Heart right ventricle (tissue), 16 donors: ENCODE results near the gene NOL7. TPM values are rescaled to one million over a fixed set of nuclear protein-coding genes. Genes with fewer than 3 reads are reported as not detected.

Experiments used
- ATAC-seq, 8 donors: fragments of 200-7000 bp; cut with Tn5 transposase; one replicate each; pipeline ENCODE4 v1.9.1; 2020; ENCODE audit warnings: mild to moderate bottlenecking in 8 of 8, moderate library complexity in 8 of 8, moderate number of reproducible peaks in 1 of 8
- DNase-seq, 2 donors: peaks; one replicate each; pipeline ENCODE4 v3.0.0-alpha.2; 2020
- H3K27ac ChIP-seq, 10 donors: fragments of 200-600 bp; sonication (generic) in 2 of 10; one replicate each; pipeline versions ENCODE4 v1.5.0 to v1.8.0; 2020 to 2022; ENCODE audit warnings: mild to moderate bottlenecking in 3 of 10
- H3K27me3 ChIP-seq, 7 donors: fragments of 200-600 bp; one replicate each; pipeline ENCODE4 v1.8.0; 2021 to 2022; ENCODE audit warnings: mild to moderate bottlenecking in 2 of 7
- H3K36me3 ChIP-seq, 9 donors: fragments of 200-600 bp; sonication (generic) in 1 of 9; one replicate each; pipeline versions ENCODE4 v1.5.0 to v1.8.0; 2020 to 2022; ENCODE audit warnings: mild to moderate bottlenecking in 2 of 9
- H3K4me1 ChIP-seq, 9 donors: fragments of 200-600 bp; sonication (generic) in 1 of 9; one replicate each; pipeline versions ENCODE4 v1.5.0 to v1.8.0; 2020 to 2022; ENCODE audit warnings: mild to moderate bottlenecking in 4 of 9
- H3K4me3 ChIP-seq, 10 donors: fragments of 200-600 bp; sonication (generic) in 2 of 10; one replicate each; pipeline versions ENCODE4 v1.5.0 to v1.8.0; 2020 to 2022; ENCODE audit warnings: mild to moderate bottlenecking in 7 of 10, moderate library complexity in 2 of 10
- H3K9me3 ChIP-seq, 11 donors: fragments of 200-600 bp in 10 of 11; sonication (generic) in 2 of 11; one replicate each; pipeline versions ENCODE4 v1.5.0 to v1.8.0; 2013 to 2022; ENCODE audit warnings: mild to moderate bottlenecking in 2 of 11, control low read depth in 1 of 11, moderate library complexity in 1 of 11
- CTCF ChIP-seq, 9 donors: fragments of 200-600 bp; sonication (generic) in 2 of 9; IDR thresholded peaks; one replicate each; pipeline versions ENCODE4 v1.5.0 to v1.8.0; 2021 to 2022; ENCODE audit warnings: antibody characterized with exemption in 9 of 9, mild to moderate bottlenecking in 5 of 9, moderate library complexity in 1 of 9
- whole genome bisulfite sequencing, 2 donors: extraction: QIAGEN DNeasy Blood & Tissue Kit; methylation state at CpG; one replicate each; pipeline ENCODE4 v1.1.7; 2013; ENCODE audit warnings: inconsistent platforms in 1 of 2; 5-methylcytosine and 5-hydroxymethylcytosine counted together
- intact Hi-C, 10 donors: fragments of 100-400 bp; cut with DNase I; formaldehyde crosslinking; loops; one replicate each; pipeline versions ENCODE4 v1.11.1 to v1.14.2; 2022
- polyA plus RNA-seq, 2 donors: library from polyadenylated mRNA; stranded (reverse); fragments of 200-250 nt; gene quantifications; one replicate each; pipeline ENCODE4 v1.2.3, GENCODE V29; 2013
- total RNA-seq, 10 donors: library from RNA; stranded (reverse); fragmentation: NEBNext Ultra II Directional in 3 of 10; extraction: Animal tissue kit (Norgen Biotek cat#: 25700) in 3 of 10; gene quantifications; one replicate each; pipeline versions ENCODE4 v1.2.1 to v1.2.4, GENCODE V29; 2021 to 2023
- donor health status: Arrhythmogenic right ventricular cardiomyopathy.
- donor health status: ischemic (EF 13 %, LVEDD 7.1; RV severe dilation, severe dysfunction).
- donor health status: healthy with polysubstance abuse.
- donor health status: DM: no; HTN: yes; CAD: no.
- donor health status: DM: no; HTN: no; CAD: no.
- donor health status: ischemic (EF 25% LVEDD 6.9; RV normal size, moderate dysfunction).
- donor health status: ischemic (EF 25% LVEDD 5.7; RV mildly dilated, moderate dysfunction).
- donor health status: healthy.
- donor health status: DM: yes; HTN: yes; CAD: no.
- donor health status: Ischemic cardiomyopathy.
- donor health status: ischemic (EF 35%, LVEDD 5.7; RV mildly dilated, moderate dysfunction).
- donor health status: nonischemic (EF 11% LVEDD 7.7; RV severe dilation, severe dysfunction).
- donor health status: DM: yes; HTN: yes; CAD: no.
- donor health status: PGD.
- donor health status: ischemic (EF 29% LVEDD 5.4; RV normal size, mild dysfunction).
- donor health status: nonischemic (EF 23%, LVEDD 6.1; RV moderate dilation, normal function).

Gene NOL7
- total and polyA plus RNA-seq, 12 donors, result 41.5 to 112 (median 46.8) TPM

DNA sequence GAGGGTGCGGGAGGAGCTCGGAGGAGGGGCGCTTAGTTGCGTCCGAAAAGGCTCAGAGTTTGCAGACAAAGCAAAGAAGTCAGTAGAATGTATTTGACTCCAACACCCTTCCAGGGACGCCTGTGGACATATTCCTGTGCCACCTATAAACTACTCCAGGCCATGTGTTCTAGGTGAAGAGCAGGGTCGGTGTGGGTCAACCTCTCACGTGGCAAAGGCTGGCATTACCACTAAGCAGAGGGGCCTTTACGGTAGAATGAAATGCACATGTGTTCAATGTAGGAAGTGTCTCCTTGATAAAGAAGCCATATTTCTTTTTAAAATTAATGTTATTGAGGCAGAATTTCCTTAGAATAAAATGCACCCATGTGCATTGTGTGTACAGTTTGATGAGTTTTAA lies 25.3 kb upstream of the NOL7 start:
- Histone ChIP-seq H3K36me3 (peaks cover 0 to 93% (median 46%) of the 10 kb centered on the region in 9 donors), H3K27ac (no peak overlapping the region)
- DNase-seq, result no peak

DNA sequence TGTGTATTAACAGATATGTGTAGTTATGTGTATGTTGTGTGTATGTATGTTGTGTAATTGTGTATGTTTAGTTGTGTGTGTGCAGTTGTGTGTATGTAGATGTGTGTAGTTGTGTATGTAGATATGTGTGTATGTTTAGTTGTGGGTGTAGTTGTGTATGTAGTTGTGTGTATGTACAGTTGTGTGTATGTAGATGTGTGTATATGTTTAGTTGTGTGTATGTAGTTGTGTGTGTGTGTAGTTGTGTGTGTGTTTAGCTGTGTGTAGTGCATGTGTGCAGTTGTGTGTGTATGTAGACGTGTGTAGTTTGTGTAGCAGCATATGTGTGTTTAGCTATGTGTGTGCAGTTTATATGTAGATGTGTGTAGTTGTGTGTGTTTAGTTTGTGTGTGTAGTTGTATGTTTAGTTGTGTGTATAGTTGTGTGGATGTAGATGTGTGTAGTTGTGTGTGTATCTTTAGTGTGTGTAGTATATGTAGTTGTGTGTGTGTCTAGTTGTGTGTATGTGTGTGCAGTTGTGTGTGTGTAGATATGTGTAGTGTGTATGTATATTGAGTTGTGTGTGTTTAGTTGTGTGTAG lies 24.5 kb upstream of the NOL7 start:
- DNase-seq (no peak), ATAC-seq (no peak)
- H3K4me3 ChIP-seq, result no peak overlapping the region
- H3K27me3 ChIP-seq, result no peaks in the 10 kb centered on the region
- peaks cover 0 to 93% (median 49%) of the 10 kb centered on the region in 9 donors for H3K36me3 ChIP-seq
- H3K4me1 ChIP-seq, result peaks cover 0 to 15% (median 8%) of the 10 kb centered on the region in 9 donors
- 85 to 89% methylated on average over 1 of the region's 1 CpG for WGBS, 2 donors
- no peaks in the 10 kb centered on the region for H3K9me3 ChIP-seq
- TF ChIP-seq CTCF (IDR thresholded peaks at IDR 0.05), result no peak
- intact Hi-C loops, result no loop called here
- no peak overlapping the region for H3K27ac ChIP-seq

More for the DNA sequence above, 25.3 kb upstream of the NOL7 start:
- no peak for ATAC-seq
- Histone ChIP-seq H3K27me3 (no peaks in the 10 kb centered on the region), H3K4me3 (no peak overlapping the region), H3K9me3 (no peaks in the 10 kb centered on the region), H3K4me1 (peaks cover 0 to 15% (median 8%) of the 10 kb centered on the region in 9 donors)
- intact Hi-C loops, result no loop called here
- WGBS, 2 donors, result 85 to 88% methylated on average over 9 of the region's 9 CpGs
- no peak for TF ChIP-seq CTCF (IDR thresholded peaks at IDR 0.05)

DNA sequence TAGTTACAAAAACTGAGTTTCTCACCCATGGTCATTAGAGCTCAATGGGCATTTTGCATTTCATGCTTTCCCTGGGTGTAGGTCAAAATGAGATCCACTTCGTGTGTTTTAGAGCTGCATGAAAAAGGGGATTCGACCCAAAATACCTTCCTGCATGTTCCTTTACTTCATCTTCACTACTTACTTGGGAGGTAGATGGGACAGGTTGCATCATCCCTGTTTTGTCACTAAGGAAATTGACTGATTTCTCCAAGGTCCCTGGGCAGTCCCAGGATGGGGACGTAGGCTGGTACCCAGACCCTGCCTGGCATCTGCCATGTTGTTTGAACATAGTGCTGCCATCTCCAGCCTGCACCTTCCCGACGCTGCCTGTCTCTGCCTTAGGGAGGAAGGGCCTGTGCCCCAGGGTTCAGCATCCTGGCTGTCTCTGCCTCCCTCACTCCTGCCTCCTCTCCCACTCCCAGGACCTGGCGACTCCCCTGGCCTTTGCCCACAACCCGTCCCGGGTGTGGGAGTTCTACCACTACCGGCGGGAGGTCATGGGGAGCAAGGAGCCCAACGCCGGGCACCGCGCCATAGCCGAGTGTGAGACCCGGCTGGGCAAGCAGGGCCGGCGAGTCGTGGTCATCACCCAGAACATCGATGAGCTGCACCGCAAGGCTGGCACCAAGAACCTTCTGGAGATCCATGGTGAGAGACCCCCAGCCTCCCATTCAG lies 23.8 kb upstream of the NOL7 start:
- no peaks in the 10 kb centered on the region for H3K9me3 ChIP-seq
- no peak for TF ChIP-seq CTCF (IDR thresholded peaks at IDR 0.05)
- H3K27ac ChIP-seq, result no peak overlapping the region
- H3K4me3 ChIP-seq, result no peak overlapping the region
- intact Hi-C loops, result no loop called here
- peaks cover 0 to 99% (median 55%) of the 10 kb centered on the region in 9 donors for H3K36me3 ChIP-seq
- H3K4me1 ChIP-seq, result peaks cover 0 to 15% (median 8%) of the 10 kb centered on the region in 9 donors
- no peak for ATAC-seq
- no peaks in the 10 kb centered on the region for H3K27me3 ChIP-seq
- DNase-seq, result no peak
- WGBS, 2 donors, result 95 to 96% methylated on average over 21 of the region's 21 CpGs

GRCh38 chr6:13593103-13593502 lies 22.0 kb upstream of the NOL7 start:
- Histone ChIP-seq H3K27ac (no peak overlapping the region), H3K4me3 (no peak overlapping the region), H3K27me3 (no peaks in the 10 kb centered on the region), H3K9me3 (no peaks in the 10 kb centered on the region), H3K4me1 (peaks cover 0 to under 1% (median 0%) of the 10 kb centered on the region in 9 donors), H3K36me3 (peaks cover 0 to 99% (median 59%) of the 10 kb centered on the region in 9 donors)
- DNase-seq (no peak), ATAC-seq (no peak)
- no peak for TF ChIP-seq CTCF (IDR thresholded peaks at IDR 0.05)
- 82 to 89% methylated on average over 6 of the region's 6 CpGs for WGBS, 2 donors
- intact Hi-C loops, result no loop called here
